OCI-LY1 (cell line): ENCODE measurements around the gene MUL1.

Experiments used
- EZH2 ChIP-seq: fragments of 200-600 bp; sonication (generic), shearing (Covaris generic); IDR thresholded peaks from 2 replicates; pipeline ENCODE4 v1.8.0; 2017; ENCODE audit warnings: borderline replicate concordance, mixed run types, mild to moderate bottlenecking, antibody characterized with exemption, low read length, moderate library complexity, mixed read lengths
- TF ChIP-seq, protein P1 (sequence below): fragments of 200-600 bp; sonication (generic), shearing (Covaris generic); IDR thresholded peaks from 2 replicates; pipeline ENCODE4 v1.5.1; 2017; ENCODE audit warnings: mild to moderate bottlenecking, antibody characterized with exemption, low read length, moderate library complexity, mixed read lengths

DNA sequence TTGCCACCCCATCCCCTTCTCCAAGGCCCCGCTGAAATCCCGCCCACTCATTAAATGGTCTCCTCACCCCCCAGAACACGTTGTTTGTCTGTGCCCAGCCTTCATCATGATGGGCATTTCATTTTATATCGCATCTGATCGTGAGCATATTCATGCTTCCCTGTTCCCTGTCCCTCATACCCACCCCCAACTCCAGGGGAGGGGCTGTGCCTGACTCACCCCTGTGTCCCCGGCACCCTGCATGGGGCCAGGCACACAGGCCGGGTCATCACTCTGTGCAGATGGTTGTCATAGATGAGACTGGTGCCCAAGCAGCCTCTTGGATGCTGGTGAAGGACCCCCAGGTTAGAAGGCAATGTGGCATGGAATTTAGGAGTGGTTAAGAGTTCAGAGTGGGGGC is 33.0 kb downstream of the MUL1 start:
- no peak for TF ChIP-seq EZH2
- TF ChIP-seq, protein P1, sequence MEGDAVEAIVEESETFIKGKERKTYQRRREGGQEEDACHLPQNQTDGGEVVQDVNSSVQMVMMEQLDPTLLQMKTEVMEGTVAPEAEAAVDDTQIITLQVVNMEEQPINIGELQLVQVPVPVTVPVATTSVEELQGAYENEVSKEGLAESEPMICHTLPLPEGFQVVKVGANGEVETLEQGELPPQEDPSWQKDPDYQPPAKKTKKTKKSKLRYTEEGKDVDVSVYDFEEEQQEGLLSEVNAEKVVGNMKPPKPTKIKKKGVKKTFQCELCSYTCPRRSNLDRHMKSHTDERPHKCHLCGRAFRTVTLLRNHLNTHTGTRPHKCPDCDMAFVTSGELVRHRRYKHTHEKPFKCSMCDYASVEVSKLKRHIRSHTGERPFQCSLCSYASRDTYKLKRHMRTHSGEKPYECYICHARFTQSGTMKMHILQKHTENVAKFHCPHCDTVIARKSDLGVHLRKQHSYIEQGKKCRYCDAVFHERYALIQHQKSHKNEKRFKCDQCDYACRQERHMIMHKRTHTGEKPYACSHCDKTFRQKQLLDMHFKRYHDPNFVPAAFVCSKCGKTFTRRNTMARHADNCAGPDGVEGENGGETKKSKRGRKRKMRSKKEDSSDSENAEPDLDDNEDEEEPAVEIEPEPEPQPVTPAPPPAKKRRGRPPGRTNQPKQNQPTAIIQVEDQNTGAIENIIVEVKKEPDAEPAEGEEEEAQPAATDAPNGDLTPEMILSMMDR, result no peak
